ENCODE data around the gene C7orf57. TPM values are rescaled to one million over a fixed set of nuclear protein-coding genes. Genes with fewer than 3 reads are reported as not detected.

C7orf57 gene
- total and polyA plus RNA-seq, 10 of the 15 experiments (the other 5 are each of a cell fraction or from before 2014, with no cell fraction given) = 0.04 to 0.21 (median 0.10) TPM; not detected in 5

DNA sequence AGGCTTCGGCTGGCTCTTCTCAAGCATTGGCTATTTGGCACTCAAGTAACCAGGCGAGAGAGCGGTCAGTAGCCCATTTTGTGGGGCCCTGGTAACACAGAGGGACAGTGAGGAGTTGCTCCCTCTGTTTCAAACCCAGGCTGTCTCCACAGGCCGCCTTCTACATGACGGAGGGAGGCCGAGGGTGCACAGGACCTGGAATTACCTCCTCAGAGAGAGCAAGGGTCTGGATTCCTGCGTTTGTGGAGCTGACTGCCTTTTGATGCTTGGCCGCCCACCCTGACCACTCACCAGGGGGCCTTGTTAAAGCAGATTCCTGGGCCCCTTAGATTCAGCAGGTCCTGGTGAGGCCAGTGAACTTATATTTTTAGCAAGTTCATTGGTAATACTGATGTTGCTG is 66.0 kb downstream of the C7orf57 start:
- ChIA-PET SMC1A (ENCODE audit: uncharacterized antibody, unreplicated experiment) (interaction anchor here (0.7 to 1.1 kb wide), 2 partner anchors 9 to 110 kb away, joined by 3 read pairs; no protein-coding TSS in a partner anchor), RAD21 (ENCODE audit: unreplicated experiment) (interaction anchor here (1.0 kb wide), 1 partner anchor 17 kb away, joined by 3 read pairs; no protein-coding TSS in a partner anchor), CTCF (interaction anchor here (0.8 to 1.9 kb wide), 5 partner anchors 9 to 145 kb away, joined by 3 to 4 read pairs (median 4); no protein-coding TSS in a partner anchor), POLR2A (no interaction called here)
- no peaks in the 10 kb centered on the region for H3K27me3 ChIP-seq (replicated peaks in 1 of 2; ENCODE audit: control insufficient read depth in 2 of 2, insufficient read depth in 2 of 2, low read length in 1 of 2)
- H3K36me3 ChIP-seq (ENCODE audit: control insufficient read depth in 2 of 2, insufficient read depth in 2 of 2, low read length in 1 of 2) = no peaks in the 10 kb centered on the region
- ATAC-seq (no peak), FAIRE-seq (no peak), DNase-seq (ENCODE audit: low read depth, low spot score) (no peak)
- no peak overlapping the region for H2AFZ ChIP-seq (ENCODE audit: control insufficient read depth, low read depth, low read length)
- in situ Hi-C loops (cut with MboI) = no loop called here
- H3K9ac ChIP-seq (ENCODE audit: control insufficient read depth, insufficient read depth, low read length) = no peak overlapping the region
- H3K79me2 ChIP-seq (ENCODE audit: control insufficient read depth, insufficient read depth, low read length) = no peaks in the 10 kb centered on the region
- H3K4me3 ChIP-seq = no peak overlapping the region
- H3K4me1 ChIP-seq (ENCODE audit: control insufficient read depth, insufficient read depth, low read length) = no peaks in the 10 kb centered on the region
- no peak overlapping the region for H3K4me2 ChIP-seq (ENCODE audit: control insufficient read depth, insufficient read depth)
- BruUV-seq (replicated peaks) = no TSS peak
- no peaks in the 10 kb centered on the region for H4K20me1 ChIP-seq (ENCODE audit: control insufficient read depth, insufficient read depth)
- 82% methylated on average over 8 of the region's 8 CpGs for WGBS (ENCODE audit: insufficient coverage, insufficient replicate concordance, low lambda C conversion rate, missing lambda C conversion rate)
- no peaks in the 10 kb centered on the region for H3K9me3 ChIP-seq (replicated peaks; ENCODE audit: control insufficient read depth, insufficient read depth, low read length)
- TF ChIP-seq MEF2A (IDR thresholded peaks at IDR 0.05; ENCODE audit: insufficient read depth, low read depth, low read length) (no peak), MYB (IDR thresholded peaks at IDR 0.05; ENCODE audit: borderline replicate concordance, low read depth, low read length) (no peak), KAT2A (conservative IDR thresholded peaks at IDR 0.05; ENCODE audit: control insufficient read depth, low read depth, low read length) (no peak), RAD51 (IDR thresholded peaks at IDR 0.05) (no peak), CHD4 (IDR thresholded peaks at IDR 0.05) (no peak), SPI1 (IDR thresholded peaks at IDR 0.05; ENCODE audit: borderline replicate concordance, insufficient read depth, low read depth, low read length) (no peak)
- intact Hi-C loops (cut with micrococcal nuclease; ENCODE audit: unreplicated experiment) = no loop called here
- H3K27ac ChIP-seq (ENCODE audit: control insufficient read depth, insufficient read depth) = no peak overlapping the region

DNA sequence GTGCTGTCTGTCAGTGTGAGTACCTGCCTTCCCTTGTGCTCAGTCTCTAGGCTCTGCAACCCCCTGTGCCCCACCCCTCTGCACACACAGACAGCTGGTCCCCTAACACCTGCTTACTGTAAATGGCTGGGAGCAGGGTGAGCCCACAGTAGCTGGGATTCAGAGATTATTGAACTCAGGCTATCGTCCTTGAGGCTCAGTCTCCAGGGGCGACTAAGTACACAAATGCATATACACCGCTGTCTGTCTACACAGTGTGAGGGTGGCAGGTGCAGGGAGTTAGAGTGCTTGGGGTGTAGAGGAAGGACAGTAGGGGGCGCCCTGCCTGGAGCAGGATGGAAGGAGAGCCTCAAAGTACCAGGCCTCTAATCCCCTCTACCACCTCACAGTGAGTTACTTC is 66.6 kb downstream of the C7orf57 start:
- RAD21 ChIA-PET (ENCODE audit: unreplicated experiment) = interaction anchor here (1.0 kb wide), 1 partner anchor 17 kb away, joined by 3 read pairs; no protein-coding TSS in a partner anchor

More for the DNA sequence above, 66.6 kb downstream of the C7orf57 start:
- TF ChIP-seq, protein P1, sequence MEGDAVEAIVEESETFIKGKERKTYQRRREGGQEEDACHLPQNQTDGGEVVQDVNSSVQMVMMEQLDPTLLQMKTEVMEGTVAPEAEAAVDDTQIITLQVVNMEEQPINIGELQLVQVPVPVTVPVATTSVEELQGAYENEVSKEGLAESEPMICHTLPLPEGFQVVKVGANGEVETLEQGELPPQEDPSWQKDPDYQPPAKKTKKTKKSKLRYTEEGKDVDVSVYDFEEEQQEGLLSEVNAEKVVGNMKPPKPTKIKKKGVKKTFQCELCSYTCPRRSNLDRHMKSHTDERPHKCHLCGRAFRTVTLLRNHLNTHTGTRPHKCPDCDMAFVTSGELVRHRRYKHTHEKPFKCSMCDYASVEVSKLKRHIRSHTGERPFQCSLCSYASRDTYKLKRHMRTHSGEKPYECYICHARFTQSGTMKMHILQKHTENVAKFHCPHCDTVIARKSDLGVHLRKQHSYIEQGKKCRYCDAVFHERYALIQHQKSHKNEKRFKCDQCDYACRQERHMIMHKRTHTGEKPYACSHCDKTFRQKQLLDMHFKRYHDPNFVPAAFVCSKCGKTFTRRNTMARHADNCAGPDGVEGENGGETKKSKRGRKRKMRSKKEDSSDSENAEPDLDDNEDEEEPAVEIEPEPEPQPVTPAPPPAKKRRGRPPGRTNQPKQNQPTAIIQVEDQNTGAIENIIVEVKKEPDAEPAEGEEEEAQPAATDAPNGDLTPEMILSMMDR (IDR thresholded peaks at IDR 0.05 in 2 of 3, conservative IDR thresholded peaks at IDR 0.05 in 1 of 3; ENCODE audit: control insufficient read depth in 2 of 3, extremely low read depth in 1 of 3, insufficient read depth in 1 of 3, low read depth in 3 of 3, low read length in 3 of 3) = peak in 2 of 3 experiments; percentile 6 to 37; a peak in 2 of 6 replicates
- no peak for TF ChIP-seq RCOR1 (conservative IDR thresholded peaks at IDR 0.05; ENCODE audit: low read depth, low read length)
- TF ChIP-seq SMC3 (IDR thresholded peaks at IDR 0.05; ENCODE audit: borderline replicate concordance, low read length) = 0 out of 2 replicates have a peak, but pooled peaks have one; percentile 9
- Histone ChIP-seq H3K4me3 (no peak overlapping the region), H3K4me1 (ENCODE audit: control insufficient read depth, insufficient read depth, low read length) (no peaks in the 10 kb centered on the region), H4K20me1 (ENCODE audit: control insufficient read depth, insufficient read depth) (no peaks in the 10 kb centered on the region), H3K9me3 (replicated peaks; ENCODE audit: control insufficient read depth, insufficient read depth, low read length) (no peaks in the 10 kb centered on the region), H2AFZ (ENCODE audit: control insufficient read depth, low read depth, low read length) (no peak overlapping the region), H3K27ac (ENCODE audit: control insufficient read depth, insufficient read depth) (no peak overlapping the region), H3K79me2 (ENCODE audit: control insufficient read depth, insufficient read depth, low read length) (no peaks in the 10 kb centered on the region), H3K4me2 (ENCODE audit: control insufficient read depth, insufficient read depth) (no peak overlapping the region), H3K9ac (ENCODE audit: control insufficient read depth, insufficient read depth, low read length) (no peak overlapping the region), H3K27me3 (replicated peaks in 1 of 2; ENCODE audit: control insufficient read depth in 2 of 2, insufficient read depth in 2 of 2, low read length in 1 of 2) (no peaks in the 10 kb centered on the region), H3K36me3 (ENCODE audit: control insufficient read depth in 2 of 2, insufficient read depth in 2 of 2, low read length in 1 of 2) (no peaks in the 10 kb centered on the region)
- CTCF ChIA-PET = interaction anchor here (1.0 to 11.4 kb wide), 6 partner anchors 8 to 146 kb away, joined by 3 to 210 read pairs (median 4); no protein-coding TSS in a partner anchor
- in situ Hi-C loops (cut with MboI) = no loop called here
- ATAC-seq = peak; percentile 41
- POLR2A ChIA-PET = interaction anchor here (1.1 kb wide), 1 partner anchor 15 kb away, joined by 3 read pairs; no protein-coding TSS in a partner anchor
- intact Hi-C loops (cut with micrococcal nuclease; ENCODE audit: unreplicated experiment) = no loop called here
- 63% methylated on average over 4 of the region's 4 CpGs for WGBS (ENCODE audit: insufficient coverage, insufficient replicate concordance, low lambda C conversion rate, missing lambda C conversion rate)
- no peak for DNase-seq (ENCODE audit: low read depth, low spot score)
- no peak for FAIRE-seq
- no TSS peak for BruUV-seq (replicated peaks)
- SMC1A ChIA-PET (ENCODE audit: uncharacterized antibody, unreplicated experiment) = interaction anchor here (0.7 to 1.3 kb wide), 3 partner anchors 8 to 110 kb away, joined by 3 read pairs; no protein-coding TSS in a partner anchor
